ENCODE results near the gene GMFB. TPM values are rescaled to one million over a fixed set of nuclear protein-coding genes. Genes with fewer than 3 reads are reported as not detected.
"Not testable (repeated sequence)": the region's sequence is repeated elsewhere in the genome, so short reads cannot be mapped to it uniquely, and the experiment has no call there.

The GMFB gene
- total RNA-seq, 1 donor from 2014 or later, result 56.1 TPM

GRCh38 chr14:54438703-54439102, 50.1 kb downstream of the GMFB start:
- Mint-ChIP-seq H3K9me3 (no peaks in the 10 kb centered on the region), H3K4me1 (peaks cover 41% of the 10 kb centered on the region), H3K36me3 (peaks cover 8% of the 10 kb centered on the region), H3K27me3 (ENCODE audit: low read depth) (no peaks in the 10 kb centered on the region), H3K27ac (peak overlapping the region; percentile 69), H3K4me3 (no peak overlapping the region)
- DNase-seq (ENCODE audit: low spot score in 2 of 2, unreplicated experiment in 2 of 2), result no peak
- no peak for TF ChIP-seq CTCF (IDR thresholded peaks at IDR 0.05; ENCODE audit: unreplicated experiment)

GRCh38 chr14:54437954-54438353, 50.8 kb downstream of the GMFB start:
- not testable (repeated sequence) for DNase-seq (ENCODE audit: low spot score in 2 of 2, unreplicated experiment in 2 of 2); H3K9me3 Mint-ChIP-seq; H3K27ac Mint-ChIP-seq; H3K27me3 Mint-ChIP-seq (ENCODE audit: low read depth); H3K36me3 Mint-ChIP-seq; H3K4me3 Mint-ChIP-seq
- H3K4me1 Mint-ChIP-seq, result peaks cover 45% of the 10 kb centered on the region

- no peak for TF ChIP-seq CTCF (IDR thresholded peaks at IDR 0.05; ENCODE audit: unreplicated experiment)
- Mint-ChIP-seq H3K27me3 (ENCODE audit: low read depth) (no peaks in the 10 kb centered on the region), H3K27ac (peak overlapping the region; percentile 13), H3K9me3 (no peaks in the 10 kb centered on the region), H3K36me3 (peaks cover 10% of the 10 kb centered on the region), H3K4me3 (no peak overlapping the region), H3K4me1 (peaks cover 45% of the 10 kb centered on the region)
- DNase-seq (ENCODE audit: low spot score in 2 of 2, unreplicated experiment in 2 of 2), result no peak
These were observed 53.2 kb downstream of the GMFB start for GRCh38 chr14:54435500-54435981.

GRCh38 chr14:54428527-54428926, 60.3 kb downstream of the GMFB start:
- Mint-ChIP-seq H3K27ac (no peak overlapping the region), H3K4me1 (peaks cover 12% of the 10 kb centered on the region), H3K9me3 (no peaks in the 10 kb centered on the region), H3K4me3 (no peak overlapping the region), H3K36me3 (peaks cover 24% of the 10 kb centered on the region), H3K27me3 (ENCODE audit: low read depth) (no peaks in the 10 kb centered on the region)
- DNase-seq (ENCODE audit: low spot score in 2 of 2, unreplicated experiment in 2 of 2), result no peak
- no peak for TF ChIP-seq CTCF (IDR thresholded peaks at IDR 0.05; ENCODE audit: unreplicated experiment)

- Mint-ChIP-seq H3K27me3 (ENCODE audit: low read depth) (no peaks in the 10 kb centered on the region), H3K36me3 (peaks cover 22% of the 10 kb centered on the region), H3K4me1 (peaks cover 7% of the 10 kb centered on the region), H3K27ac (no peak overlapping the region), H3K9me3 (no peaks in the 10 kb centered on the region), H3K4me3 (no peak overlapping the region)
- no peak for DNase-seq (ENCODE audit: low spot score in 2 of 2, unreplicated experiment in 2 of 2)
- no peak for TF ChIP-seq CTCF (IDR thresholded peaks at IDR 0.05; ENCODE audit: unreplicated experiment)
These were observed 60.9 kb downstream of the GMFB start for GRCh38 chr14:54427871-54428270.

GRCh38 chr14:54425537-54426274, 63.1 kb downstream of the GMFB start:
- TF ChIP-seq CTCF (IDR thresholded peaks at IDR 0.05; ENCODE audit: unreplicated experiment), result no peak
- Mint-ChIP-seq H3K27ac (peak overlapping the region; percentile 51), H3K4me1 (no peaks in the 10 kb centered on the region)

More at GRCh38 chr14:54425537-54426274, 63.1 kb downstream of the GMFB start:
- H3K9me3 Mint-ChIP-seq, result no peaks in the 10 kb centered on the region
- peaks cover 22% of the 10 kb centered on the region for H3K36me3 Mint-ChIP-seq
- H3K4me3 Mint-ChIP-seq, result no peak overlapping the region
- H3K27me3 Mint-ChIP-seq (ENCODE audit: low read depth), result no peaks in the 10 kb centered on the region
- DNase-seq (ENCODE audit: low spot score in 2 of 2, unreplicated experiment in 2 of 2), result no peak
